ENCODE data around the gene ELOA. TPM values are rescaled to one million over a fixed set of nuclear protein-coding genes. Genes with fewer than 3 reads are reported as not detected.

The ELOA gene
- total and polyA plus RNA-seq, 9 of the 15 experiments (the other 6 are each of a cell fraction or from before 2014, with no cell fraction given) = 31.9 to 98.6 (median 61.3) TPM

DNA sequence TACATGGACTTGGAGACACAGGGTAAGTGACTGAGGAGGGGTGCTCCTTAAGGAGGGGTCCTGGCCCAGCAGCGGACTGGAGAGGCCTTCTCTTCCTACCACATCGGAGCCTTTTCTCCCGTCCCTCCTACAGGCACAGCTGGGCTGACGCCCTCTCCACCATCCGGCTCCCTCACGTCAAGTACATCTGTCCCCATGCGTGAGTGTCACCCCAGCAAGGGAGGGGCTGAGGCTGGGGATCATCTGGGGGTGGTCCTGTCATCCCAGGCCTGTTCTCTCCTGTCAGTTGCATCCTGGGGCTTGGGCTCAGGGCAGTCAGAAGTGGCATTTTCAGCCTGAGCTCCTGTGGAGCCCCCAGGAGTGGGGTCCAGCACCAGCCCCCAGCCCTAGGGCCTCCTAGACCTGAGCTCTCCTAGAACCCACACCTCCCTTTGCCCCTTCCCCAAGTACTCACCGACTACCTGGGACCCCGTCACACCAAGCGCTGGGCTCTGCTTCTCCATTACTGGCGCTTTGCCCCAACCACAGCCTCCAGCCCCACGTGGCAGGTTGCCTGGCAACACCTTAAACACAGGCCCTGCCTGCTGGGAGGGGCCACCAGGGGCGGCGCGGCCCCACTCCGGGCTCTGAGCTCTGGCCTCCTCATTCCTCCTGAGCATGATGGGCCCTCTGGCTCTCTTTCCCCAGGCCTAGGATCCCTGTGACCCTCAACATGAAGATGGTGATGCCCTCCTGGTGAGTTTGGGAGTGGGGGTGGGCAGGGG, 49.9 kb downstream of the ELOA start (continued):
- no peak for TF ChIP-seq ZNF274 (IDR thresholded peaks at IDR 0.05; ENCODE audit: borderline replicate concordance, low read depth, low read length)
- TF ChIP-seq, protein P1, sequence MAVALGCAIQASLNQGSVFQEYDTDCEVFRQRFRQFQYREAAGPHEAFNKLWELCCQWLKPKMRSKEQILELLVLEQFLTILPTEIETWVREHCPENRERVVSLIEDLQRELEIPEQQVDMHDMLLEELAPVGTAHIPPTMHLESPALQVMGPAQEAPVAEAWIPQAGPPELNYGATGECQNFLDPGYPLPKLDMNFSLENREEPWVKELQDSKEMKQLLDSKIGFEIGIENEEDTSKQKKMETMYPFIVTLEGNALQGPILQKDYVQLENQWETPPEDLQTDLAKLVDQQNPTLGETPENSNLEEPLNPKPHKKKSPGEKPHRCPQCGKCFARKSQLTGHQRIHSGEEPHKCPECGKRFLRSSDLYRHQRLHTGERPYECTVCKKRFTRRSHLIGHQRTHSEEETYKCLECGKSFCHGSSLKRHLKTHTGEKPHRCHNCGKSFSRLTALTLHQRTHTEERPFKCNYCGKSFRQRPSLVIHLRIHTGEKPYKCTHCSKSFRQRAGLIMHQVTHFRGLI (CRISPR knock-in tag; IDR thresholded peaks at IDR 0.05) = no peak
- TF ChIP-seq HDAC8 (tag; IDR thresholded peaks at IDR 0.05) = no peak
- no peak for TF ChIP-seq NR2F6 (CRISPR knock-in tag; IDR thresholded peaks at IDR 0.05)
- TF ChIP-seq MTA3 (IDR thresholded peaks at IDR 0.05; ENCODE audit: borderline replicate concordance) = no peak
- TF ChIP-seq, protein P2, sequence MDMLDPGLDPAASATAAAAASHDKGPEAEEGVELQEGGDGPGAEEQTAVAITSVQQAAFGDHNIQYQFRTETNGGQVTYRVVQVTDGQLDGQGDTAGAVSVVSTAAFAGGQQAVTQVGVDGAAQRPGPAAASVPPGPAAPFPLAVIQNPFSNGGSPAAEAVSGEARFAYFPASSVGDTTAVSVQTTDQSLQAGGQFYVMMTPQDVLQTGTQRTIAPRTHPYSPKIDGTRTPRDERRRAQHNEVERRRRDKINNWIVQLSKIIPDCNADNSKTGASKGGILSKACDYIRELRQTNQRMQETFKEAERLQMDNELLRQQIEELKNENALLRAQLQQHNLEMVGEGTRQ (CRISPR knock-in tag; IDR thresholded peaks at IDR 0.05) = peak; percentile 70
- TF ChIP-seq SIN3A (IDR thresholded peaks at IDR 0.05; ENCODE audit: borderline replicate concordance in 2 of 2, control insufficient read depth in 1 of 2, low read depth in 2 of 2, low read length in 2 of 2) = peak; percentile 70 to 89; a peak in 3 of 4 replicates
- TF ChIP-seq HNRNPUL1 (IDR thresholded peaks at IDR 0.05; ENCODE audit: low read length) = no peak
- no peak for TF ChIP-seq ZKSCAN3 (CRISPR knock-in tag; IDR thresholded peaks at IDR 0.05)
- TF ChIP-seq STAG1 (CRISPR knock-in tag; IDR thresholded peaks at IDR 0.05; ENCODE audit: borderline replicate concordance) = no peak
- TF ChIP-seq RBFOX2 (IDR thresholded peaks at IDR 0.05; ENCODE audit: low read depth, low read length) = no peak; the same call in 1 of the 2 replicates
- TF ChIP-seq BRD9 (IDR thresholded peaks at IDR 0.05; ENCODE audit: low read depth, partially characterized antibody) = no peak
- TF ChIP-seq, protein P3, sequence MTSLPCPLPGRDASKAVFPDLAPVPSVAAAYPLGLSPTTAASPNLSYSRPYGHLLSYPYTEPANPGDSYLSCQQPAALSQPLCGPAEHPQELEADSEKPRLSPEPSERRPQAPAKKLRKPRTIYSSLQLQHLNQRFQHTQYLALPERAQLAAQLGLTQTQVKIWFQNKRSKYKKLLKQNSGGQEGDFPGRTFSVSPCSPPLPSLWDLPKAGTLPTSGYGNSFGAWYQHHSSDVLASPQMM (CRISPR knock-in tag; IDR thresholded peaks at IDR 0.05) = no peak

All from K562 (cell line).